Epidermal melanocyte (primary cell): Measurements from ENCODE around the gene FCHSD2.
"Not testable (repeated sequence)": the region's sequence is repeated elsewhere in the genome, so short reads cannot be mapped to it uniquely, and the experiment has no call there.

ENCODE experiments used
- DNase-seq: peaks from one replicate; pipeline ENCODE4 v3.0.0; 2011; ENCODE audit warnings: low spot score; ENCODE audit not compliant: insufficient read length

Gene FCHSD2

DNA sequence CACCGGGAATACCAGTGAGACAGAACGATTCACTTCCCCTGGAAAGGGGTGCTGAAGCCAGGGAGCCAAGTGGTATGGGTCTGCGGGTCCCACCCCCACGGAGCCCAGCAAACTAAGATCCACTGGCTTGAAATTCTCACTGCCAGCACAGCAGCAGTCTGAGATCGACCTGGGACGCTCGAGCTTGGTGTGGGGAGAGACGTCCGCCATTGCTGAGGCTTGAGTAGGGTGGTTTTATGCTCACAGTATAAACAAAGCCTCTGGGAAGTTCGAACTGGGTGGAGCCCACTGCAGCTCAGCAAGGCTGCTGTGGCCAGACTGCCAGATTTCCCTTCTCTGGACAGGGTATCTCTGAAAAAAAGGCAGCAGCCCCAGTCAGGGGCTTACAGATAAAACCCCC is 80.7 kb downstream of the FCHSD2 start:
- not testable (repeated sequence) for DNase-seq

DNA sequence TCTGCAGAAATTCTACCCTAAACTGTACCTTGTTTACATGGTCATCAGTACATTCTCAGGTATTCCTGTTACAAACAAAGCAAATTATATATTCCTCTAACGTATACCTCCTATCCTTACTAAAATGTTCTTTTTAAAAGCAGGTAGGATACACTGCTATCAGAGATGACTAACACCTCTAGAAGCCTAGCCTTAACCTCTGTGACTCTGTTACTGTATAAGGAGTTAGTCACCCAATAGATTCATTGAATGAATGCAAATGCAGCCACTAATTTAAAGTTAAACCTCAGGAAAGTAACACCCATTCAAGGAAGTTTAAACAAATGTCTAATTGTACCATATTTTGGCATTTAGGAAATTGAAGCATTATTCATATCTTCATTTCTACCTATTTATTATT is 82.2 kb downstream of the FCHSD2 start:
- DNase-seq = no peak

GRCh38 chr11:73058989-73059674 is 83.0 kb downstream of the FCHSD2 start:
- no peak for DNase-seq

- no peak for DNase-seq
Measured at GRCh38 chr11:73055655-73056354, 86.3 kb downstream of the FCHSD2 start.

DNA sequence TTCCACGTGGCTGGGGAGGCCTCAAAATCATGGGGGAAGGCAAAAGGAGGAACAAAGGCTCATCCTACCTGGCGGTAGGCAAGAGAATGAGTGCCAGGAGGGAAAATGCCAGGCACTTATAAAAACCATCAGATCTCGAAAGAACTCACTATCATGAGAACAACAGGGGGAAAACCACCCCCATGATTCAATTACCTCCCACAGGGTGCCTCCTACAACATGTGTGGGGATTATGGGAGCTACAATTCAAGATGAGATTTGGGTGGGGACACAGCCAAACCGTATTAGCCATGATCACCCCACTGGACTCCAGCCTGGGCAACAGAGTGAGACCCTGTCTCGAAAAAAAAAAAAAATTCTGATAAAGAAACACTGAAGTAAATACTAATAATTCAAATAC is 87.1 kb downstream of the FCHSD2 start:
- no peak for DNase-seq

- no peak for DNase-seq
Measured at GRCh38 chr11:73053964-73054363, 88.2 kb downstream of the FCHSD2 start.

DNA sequence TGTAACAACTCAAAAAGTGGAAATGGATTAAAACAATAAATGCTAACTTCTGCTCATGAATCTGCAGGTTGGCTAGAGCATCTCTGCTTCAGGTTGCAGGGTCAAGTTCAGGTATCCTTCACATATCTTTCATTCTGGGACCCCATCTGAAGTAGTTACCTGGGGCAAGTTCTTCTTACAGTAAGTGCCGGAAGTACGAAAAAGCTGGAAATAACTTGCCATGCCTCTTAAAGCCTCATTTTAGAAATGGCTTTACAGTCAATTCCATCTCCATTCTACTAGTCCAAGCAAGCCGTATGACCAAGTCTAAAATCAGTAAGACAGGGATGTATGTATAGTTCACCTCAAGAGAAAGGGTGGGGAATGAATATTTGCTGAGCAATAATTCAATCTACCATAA is 93.7 kb downstream of the FCHSD2 start:
- no peak for DNase-seq

GRCh38 chr11:73047773-73048371 is 94.2 kb downstream of the FCHSD2 start:
- no peak for DNase-seq

GRCh38 chr11:73040046-73040445 is 102.1 kb downstream of the FCHSD2 start:
- DNase-seq = no peak

- no peak for DNase-seq
Measured at GRCh38 chr11:73034777-73035176, 107.3 kb downstream of the FCHSD2 start.

- DNase-seq = no peak
Measured at GRCh38 chr11:73034331-73034730, 107.8 kb downstream of the FCHSD2 start.

DNA sequence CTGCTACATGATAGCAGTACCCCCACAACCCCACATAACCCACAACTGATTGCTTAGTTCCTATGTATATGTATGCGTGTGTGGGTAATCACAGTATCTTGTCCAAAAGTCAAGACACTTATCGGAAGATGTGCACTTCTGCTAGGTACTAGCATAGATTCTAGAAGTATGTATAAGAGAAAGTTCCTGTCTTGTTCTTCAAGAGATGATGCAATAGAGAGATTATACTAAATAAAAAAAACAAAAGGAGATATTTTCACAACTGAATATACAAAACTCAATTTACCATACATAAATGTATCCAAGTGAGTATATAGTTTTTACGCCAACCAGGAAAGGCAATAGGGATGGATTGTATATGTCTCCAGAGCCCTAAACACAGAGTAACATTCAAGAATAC is 112.0 kb downstream of the FCHSD2 start:
- DNase-seq = no peak

DNA sequence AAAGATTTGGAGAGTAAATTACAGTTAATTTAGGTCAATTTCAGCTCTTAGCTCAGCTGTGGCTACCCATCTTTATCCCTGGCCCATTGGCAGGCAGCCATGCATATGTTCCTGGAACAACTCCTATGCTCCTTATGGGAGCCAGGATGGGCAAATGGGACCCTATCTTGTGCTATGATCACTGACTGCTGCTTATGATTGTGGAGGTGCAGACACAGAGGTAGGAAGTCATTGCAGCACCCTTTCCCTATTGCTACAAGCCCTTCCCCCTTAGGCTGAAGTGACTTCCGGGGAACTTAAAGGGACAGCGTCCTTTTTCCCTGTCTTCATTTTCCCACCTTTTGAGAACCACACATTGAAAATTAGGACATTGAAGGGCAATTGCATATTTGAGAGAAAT is 112.7 kb downstream of the FCHSD2 start:
- DNase-seq = no peak

DNA sequence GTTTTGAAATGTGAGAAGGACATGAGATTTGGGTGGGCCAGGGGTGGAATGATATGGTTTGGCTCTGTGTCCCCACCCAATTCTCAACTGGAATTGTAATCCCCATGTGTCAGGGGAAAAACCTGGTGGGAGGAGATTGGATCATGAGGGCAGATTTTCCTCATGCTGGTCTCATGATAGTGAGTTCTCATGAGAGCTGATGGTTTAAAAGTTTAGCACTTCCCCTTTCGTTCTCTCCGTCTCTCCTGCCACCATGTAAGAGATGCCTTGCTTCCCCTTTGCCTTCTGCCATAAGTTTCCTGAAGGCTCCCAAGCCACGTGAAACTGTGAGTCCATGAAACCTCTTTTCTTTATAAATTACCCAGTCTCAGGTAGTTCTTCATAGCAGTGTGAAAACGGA is 113.5 kb downstream of the FCHSD2 start:
- no peak for DNase-seq

GRCh38 chr11:73027840-73028239 is 114.3 kb downstream of the FCHSD2 start:
- not testable (repeated sequence) for DNase-seq

DNA sequence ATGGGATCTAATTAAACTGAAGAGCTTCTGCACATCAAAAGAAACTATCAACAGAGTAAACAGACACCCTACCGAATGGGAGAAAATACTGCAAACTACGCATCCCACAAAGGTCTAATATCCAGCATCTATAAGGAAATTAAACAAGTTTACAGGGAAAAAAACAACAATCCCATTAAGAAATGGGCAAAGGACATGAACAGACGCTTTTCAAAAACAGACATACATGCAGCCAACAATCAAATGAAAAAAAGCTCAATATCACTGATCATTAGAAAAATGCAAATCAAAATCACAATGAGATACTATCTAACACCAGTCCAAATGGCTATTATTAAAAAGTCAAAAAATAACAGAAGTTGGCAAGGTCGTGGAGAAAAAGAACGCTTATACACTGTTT is 117.5 kb downstream of the FCHSD2 start:
- no peak for DNase-seq

- no peak for DNase-seq
Measured at GRCh38 chr11:73019996-73020395, 122.1 kb downstream of the FCHSD2 start.

GRCh38 chr11:73019449-73019848 is 122.7 kb downstream of the FCHSD2 start:
- peak; percentile 27 for DNase-seq

- DNase-seq = no peak
Measured at GRCh38 chr11:73018856-73019255, 123.3 kb downstream of the FCHSD2 start.

DNA sequence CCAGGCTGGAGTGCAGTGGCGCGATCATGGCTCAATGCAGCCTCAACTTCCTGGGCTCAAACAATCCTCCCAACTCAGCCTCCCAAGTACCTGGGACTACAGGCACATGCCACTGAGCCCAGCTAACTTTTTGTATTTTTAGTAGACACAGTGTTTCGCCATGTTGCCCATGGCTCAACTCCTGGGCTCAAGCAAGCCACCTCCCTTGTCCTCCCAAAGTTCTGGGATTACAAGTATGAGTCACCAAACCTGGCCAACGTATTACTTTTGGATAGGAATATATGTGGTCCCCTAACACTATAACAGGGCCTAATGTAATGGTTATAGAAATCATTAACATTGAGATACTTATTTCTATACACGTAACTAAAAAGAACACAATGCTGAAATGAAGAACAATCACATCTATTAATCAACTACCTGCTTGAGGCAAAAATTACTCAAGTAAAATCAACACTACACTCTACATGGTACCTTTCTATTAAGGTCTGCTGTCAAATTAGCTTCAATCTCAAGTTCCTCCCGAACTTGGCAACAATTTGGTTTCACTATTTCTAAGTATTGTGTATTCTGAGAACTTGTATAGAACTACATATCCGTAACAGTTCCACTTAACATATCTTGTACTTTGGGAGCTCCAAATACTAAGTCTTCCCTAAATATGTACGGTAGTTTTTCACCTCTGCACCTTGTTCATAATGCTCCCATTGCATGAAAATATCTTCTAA is 124.9 kb downstream of the FCHSD2 start:
- no peak for DNase-seq

GRCh38 chr11:73013021-73013420 is 129.1 kb downstream of the FCHSD2 start:
- DNase-seq = no peak
